H1 (cell line): ENCODE measurements around the gene RARB. TPM values are rescaled to one million over a fixed set of nuclear protein-coding genes. Genes with fewer than 3 reads are reported as not detected.

Source experiments
- CTCF ChIA-PET: fragments of 300-600 bp; sonication (Branson Sonifier 250); formaldehyde crosslinking; loops from one replicate; lab custom pipeline; 2021; ENCODE audit not compliant: partially characterized antibody; lab: Charles Lee
- POLR2A ChIA-PET: fragments of 300-600 bp; sonication (Branson Sonifier 250); formaldehyde crosslinking; loops from one replicate; lab custom pipeline; 2021; ENCODE audit warnings: inconsistent platforms; ENCODE audit not compliant: partially characterized antibody; lab: Charles Lee
- DNase-seq, 2 experiments: peaks; one replicate each; pipeline versions ENCODE4 v3.0.0 to v3.0.0-alpha.2; 2010 to 2022; ENCODE audit warnings: low spot score in 2 of 2, low read depth in 1 of 2, mixed read lengths in 1 of 2
- FAIRE-seq: peaks from 2 replicates; lab custom pipeline; 2011; peaks lifted over from hg19 to GRCh38; lab: Jason Lieb, UNC
- H2AFZ ChIP-seq: 2 replicates; pipeline ENCODE4 v1.8.1; 2012; ENCODE audit warnings: low read length, inconsistent platforms
- H2AK5ac ChIP-seq: 2 replicates; pipeline ENCODE4 v1.6.1; 2013; ENCODE audit warnings: low read depth, low read length
- H2BK120ac ChIP-seq: replicated peaks from 2 replicates; pipeline ENCODE3; 2013; ENCODE audit warnings: low read depth, low read length, inconsistent platforms
- H2BK12ac ChIP-seq: 2 replicates; pipeline ENCODE4 v1.6.1; 2013; ENCODE audit warnings: low read depth, low read length
- H2BK15ac ChIP-seq: 2 replicates; pipeline ENCODE4 v1.6.1; 2013; ENCODE audit warnings: low read length
- H2BK20ac ChIP-seq: 2 replicates; pipeline ENCODE4 v1.6.1; 2013; ENCODE audit warnings: low read length
- H2BK5ac ChIP-seq: 2 replicates; pipeline ENCODE4 v1.6.1; 2013; ENCODE audit warnings: low read depth, low read length
- H3K14ac ChIP-seq: 2 replicates; pipeline ENCODE4 v1.6.1; 2013; ENCODE audit warnings: inconsistent platforms; ENCODE audit not compliant: insufficient read length
- H3K18ac ChIP-seq: 2 replicates; pipeline ENCODE4 v1.6.1; 2013; ENCODE audit warnings: low read length; ENCODE audit errors: extremely low read depth
- H3K23ac ChIP-seq: 2 replicates; pipeline ENCODE4 v1.6.1; 2013; ENCODE audit warnings: inconsistent platforms; ENCODE audit not compliant: insufficient read length
- H3K23me2 ChIP-seq: 2 replicates; pipeline ENCODE4 v1.6.1; 2013; ENCODE audit warnings: low read depth, low read length
- H3K27ac ChIP-seq: 2 replicates; pipeline ENCODE4 v1.6.1; 2011; ENCODE audit warnings: low read depth, low read length, inconsistent platforms
- H3K27me3 ChIP-seq, 4 experiments: replicated peaks in 1 of 4; 1 replicate in 1 of 4; 2 replicates in 3 of 4; pipeline versions ENCODE4 v1.6.1 to v1.8.1; 2011 to 2013; ENCODE audit warnings: low read length in 3 of 4, mild to moderate bottlenecking in 3 of 4, inconsistent platforms in 2 of 4, mixed read lengths in 2 of 4, moderate library complexity in 1 of 4; ENCODE audit not compliant: control insufficient read depth in 3 of 4, insufficient read depth in 3 of 4; ENCODE audit errors: extremely low read depth in 1 of 4
- H3K36me3 ChIP-seq, 4 experiments: 2 replicates each; pipeline versions ENCODE4 v1.6.1 to v1.8.1; 2011 to 2013; ENCODE audit warnings: mild to moderate bottlenecking in 4 of 4, low read length in 3 of 4, moderate library complexity in 2 of 4, control low read depth in 1 of 4, inconsistent platforms in 1 of 4; ENCODE audit not compliant: insufficient read depth in 4 of 4, control insufficient read depth in 2 of 4
- H3K4ac ChIP-seq: replicated peaks from 2 replicates; pipeline ENCODE3; 2013; ENCODE audit warnings: low read length, low read depth, mixed read lengths, inconsistent platforms; ENCODE audit not compliant: insufficient read length
- H3K4me1 ChIP-seq, 4 experiments: replicated peaks in 1 of 4; 1 replicate in 1 of 4; 2 replicates in 3 of 4; pipeline versions ENCODE4 v1.6.1 to v1.8.1; 2011 to 2013; ENCODE audit warnings: low read length in 3 of 4, inconsistent platforms in 2 of 4, mixed read lengths in 1 of 4; ENCODE audit not compliant: insufficient read depth in 4 of 4, control insufficient read depth in 3 of 4
- H3K4me2 ChIP-seq, 2 experiments: 2 replicates each; pipeline versions ENCODE4 v1.6.1 to v1.8.1; 2011 to 2013; ENCODE audit warnings: low read depth in 2 of 2, low read length in 2 of 2, control low read depth in 1 of 2, inconsistent platforms in 1 of 2, mild to moderate bottlenecking in 1 of 2; ENCODE audit not compliant: insufficient read depth in 1 of 2
- H3K4me3 ChIP-seq, 4 experiments: fragments of 200-600, 300-600 bp in 1 of 4; sonication (generic), shearing (Covaris generic), sonication (Bioruptor Twin) in 1 of 4; 2 replicates each; pipeline versions ENCODE4 v1.5.1 to v1.8.1; 2011 to 2016; ENCODE audit warnings: low read length in 4 of 4, low read depth in 3 of 4, control low read depth in 2 of 4, inconsistent platforms in 2 of 4, mild to moderate bottlenecking in 2 of 4, mixed read lengths in 1 of 4, moderate library complexity in 1 of 4; ENCODE audit not compliant: insufficient read depth in 2 of 4; ENCODE audit errors: extremely low read depth in 1 of 4
- H3K56ac ChIP-seq: replicated peaks from 2 replicates; pipeline ENCODE3; 2013; ENCODE audit warnings: low read depth, mild to moderate bottlenecking, mixed read lengths, low read length, inconsistent platforms; ENCODE audit not compliant: insufficient read length
- H3K79me1 ChIP-seq: 2 replicates; pipeline ENCODE4 v1.6.1; 2013; ENCODE audit warnings: low read depth, low read length, control low read depth
- H3K79me2 ChIP-seq, 2 experiments: 2 replicates each; pipeline versions ENCODE4 v1.6.1 to v1.8.1; 2012 to 2013; ENCODE audit warnings: low read length in 2 of 2, mild to moderate bottlenecking in 2 of 2, inconsistent platforms in 1 of 2; ENCODE audit not compliant: insufficient read depth in 2 of 2, control insufficient read depth in 1 of 2
- H3K9ac ChIP-seq, 4 experiments: replicated peaks in 1 of 4; 1 replicate in 1 of 4; 2 replicates in 3 of 4; pipeline versions ENCODE4 v1.6.1 to v1.8.1; 2011 to 2013; ENCODE audit warnings: low read depth in 3 of 4, low read length in 3 of 4, control low read depth in 2 of 4, mild to moderate bottlenecking in 2 of 4, moderate library complexity in 2 of 4, inconsistent platforms in 1 of 4; ENCODE audit errors: extremely low read depth in 1 of 4
- H3K9me3 ChIP-seq, 2 experiments: 2 replicates each; pipeline versions ENCODE4 v1.6.1 to v1.8.1; 2012 to 2013; ENCODE audit warnings: mild to moderate bottlenecking in 2 of 2, moderate library complexity in 2 of 2, control low read depth in 1 of 2, inconsistent platforms in 1 of 2, low read depth in 1 of 2, low read length in 1 of 2, mixed read lengths in 1 of 2; ENCODE audit not compliant: insufficient read depth in 2 of 2
- H4K20me1 ChIP-seq, 2 experiments: replicated peaks in 1 of 2; 2 replicates each; pipeline versions ENCODE3 to v1.8.1; 2011 to 2013; ENCODE audit warnings: inconsistent platforms in 2 of 2, low read length in 2 of 2, mild to moderate bottlenecking in 1 of 2; ENCODE audit not compliant: insufficient read depth in 2 of 2, control insufficient read depth in 1 of 2
- H4K5ac ChIP-seq: 2 replicates; pipeline ENCODE4 v1.6.1; 2013; ENCODE audit warnings: low read length, low read depth, mixed read lengths, inconsistent platforms; ENCODE audit not compliant: insufficient read length
- H4K8ac ChIP-seq: 2 replicates; pipeline ENCODE4 v1.8.0; 2013; ENCODE audit warnings: mild to moderate bottlenecking, moderate library complexity, low read length, inconsistent platforms; ENCODE audit not compliant: insufficient read depth; ENCODE audit errors: extremely low read depth
- H4K91ac ChIP-seq: replicated peaks from 2 replicates; pipeline ENCODE3; 2013; ENCODE audit warnings: low read length, mixed read lengths, inconsistent platforms; ENCODE audit not compliant: insufficient read length
- FOSL1 ChIP-seq: IDR thresholded peaks from 2 replicates; pipeline ENCODE4 v1.6.1; 2011; ENCODE audit warnings: mild to moderate bottlenecking, low read depth, low read length, moderate library complexity; ENCODE audit not compliant: insufficient read depth
- POLR2A ChIP-seq, 2 experiments: IDR thresholded peaks; 1 replicate in 1 of 2; 2 replicates in 1 of 2; pipeline ENCODE4 v1.6.1; 2011; ENCODE audit warnings: low read depth in 2 of 2, low read length in 2 of 2, mild to moderate bottlenecking in 2 of 2; ENCODE audit errors: control extremely low read depth in 1 of 2
- SAP30 ChIP-seq: fragments of 300-600 bp; sonication (generic); IDR thresholded peaks from 2 replicates; pipeline ENCODE4 v1.7.1; 2012; ENCODE audit warnings: low read length, moderate library complexity, mild to moderate bottlenecking, inconsistent platforms; ENCODE audit not compliant: insufficient read depth, insufficient replicate concordance
- SIN3A ChIP-seq, 2 experiments: IDR thresholded peaks in 1 of 2; conservative IDR thresholded peaks in 1 of 2; 2 replicates each; pipeline ENCODE4 v1.6.1; 2011 to 2012; ENCODE audit warnings: low read length in 2 of 2, improper control_type of control experiment in 1 of 2, low read depth in 1 of 2, mild to moderate bottlenecking in 1 of 2
- TAF7 ChIP-seq: optimal IDR thresholded peaks from 2 replicates; pipeline ENCODE3; 2011; ENCODE audit warnings: low read depth, mild to moderate bottlenecking, inconsistent platforms, low read length, moderate library complexity, borderline replicate concordance
- ZNF274 ChIP-seq: IDR thresholded peaks from 2 replicates; pipeline ENCODE4 v1.7.0; 2012; ENCODE audit warnings: low read length, borderline replicate concordance; ENCODE audit errors: extremely low read depth
- WGBS, 2 experiments: shearing (Covaris generic) in 1 of 2; methylation state at CpG; one replicate each; pipeline versions ENCODE4 v1.1.6 to v1.1.7; 2013 to 2015; ENCODE audit warnings: low lambda C conversion rate in 2 of 2, mixed read lengths in 2 of 2, inconsistent platforms in 1 of 2, low coverage in 1 of 2, missing lambda C conversion rate in 1 of 2; ENCODE audit not compliant: insufficient replicate concordance in 2 of 2, insufficient coverage in 1 of 2, insufficient read length in 1 of 2; ENCODE audit errors: extremely low coverage in 1 of 2, missing lambda C conversion rate in 1 of 2; 5-methylcytosine and 5-hydroxymethylcytosine counted together
- polyA plus RNA-seq, 7 experiments: library from polyadenylated mRNA; depleted of rRNA in 3 of 7; stranded (reverse) in 5 of 7; unstranded in 2 of 7; fragments of >200 nt in 5 of 7; fragments of 200-250 nt in 2 of 7; gene quantifications; 1 replicate in 5 of 7; 2 replicates in 1 of 7; 4 replicates in 1 of 7; pipeline versions ENCODE4 v1.2.1 to v1.2.3, GENCODE V29; 2011 to 2013; ENCODE audit warnings: missing spikeins in 2 of 7, mixed read lengths in 2 of 7
- total RNA-seq: library from RNA; stranded (reverse); fragmentation: NEBNext Ultra II Directional; extraction: Animal tissue kit (Norgen Biotek cat#: 25700); gene quantifications from 2 replicates; pipeline ENCODE4 v1.2.1, GENCODE V29; 2021

Gene RARB
- total and polyA plus RNA-seq, 2 of the 8 experiments (the other 6 are each of a cell fraction or from before 2014, with no cell fraction given): 0.15 to 0.22 TPM

DNA sequence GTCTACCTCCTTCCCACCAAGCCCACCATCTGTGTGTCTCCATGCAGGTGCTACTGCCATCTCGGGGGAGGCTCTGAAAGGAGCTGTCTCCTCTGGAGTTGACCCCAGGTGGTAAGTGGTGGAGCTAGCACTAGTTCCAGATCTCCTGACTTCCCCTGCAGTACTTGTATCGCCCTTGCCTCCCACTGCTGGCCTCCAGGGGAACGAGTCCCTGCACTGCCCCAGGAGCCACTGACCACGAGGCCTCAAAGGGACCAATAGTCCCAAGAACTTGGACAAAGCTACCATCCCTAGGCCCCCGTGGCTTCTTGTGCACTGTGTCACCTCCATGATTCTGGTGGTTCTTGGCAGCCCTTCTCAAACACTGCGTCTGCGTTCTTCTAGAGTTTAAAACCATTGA, 137.7 kb downstream of the RARB start:
- Histone ChIP-seq H3K14ac (no peak overlapping the region), H3K4me1 (no peaks in the 10 kb centered on the region), H2BK20ac (no peak overlapping the region), H3K27me3 (no peaks in the 10 kb centered on the region), H2AFZ (no peak overlapping the region), H4K20me1 (no peaks in the 10 kb centered on the region), H2BK5ac (no peak overlapping the region), H3K23ac (no peak overlapping the region), H3K9ac (no peak overlapping the region), H3K79me2 (no peaks in the 10 kb centered on the region), H3K4me3 (no peak overlapping the region), H2BK120ac (no peak overlapping the region), H3K4ac (no peak overlapping the region), H3K4me2 (no peak overlapping the region), H2BK15ac (no peak overlapping the region), H4K5ac (no peak overlapping the region), H4K8ac (no peak overlapping the region), H3K18ac (no peak overlapping the region), H3K27ac (no peak overlapping the region), H3K79me1 (no peaks in the 10 kb centered on the region), H3K56ac (no peak overlapping the region), H2BK12ac (no peak overlapping the region), H4K91ac (no peak overlapping the region), H3K36me3 (no peaks in the 10 kb centered on the region), H3K23me2 (no peaks in the 10 kb centered on the region), H3K9me3 (no peaks in the 10 kb centered on the region), H2AK5ac (no peak overlapping the region)
- TF ChIP-seq POLR2A (IDR thresholded peaks at IDR 0.05; ENCODE audit: control extremely low read depth in 1 of 2, low read depth in 2 of 2, low read length in 2 of 2): no peak
- no peak for TF ChIP-seq SAP30
- TF ChIP-seq FOSL1: no peak
- no peak for TF ChIP-seq ZNF274
- TF ChIP-seq SIN3A (conservative IDR thresholded peaks at IDR 0.05 in 1 of 2, IDR thresholded peaks at IDR 0.05 in 1 of 2; ENCODE audit: low read depth in 1 of 2, low read length in 2 of 2): no peak
- TF ChIP-seq TAF7: no peak
- WGBS, 2 experiments: 92% methylated on average over 7 of the region's 7 CpGs; no CpG with 5 or more reads in 1 of the 2 experiments
- FAIRE-seq (no peak), DNase-seq (no peak)
- POLR2A ChIA-PET: no interaction called here
- CTCF ChIA-PET: interaction anchor here (0.6 to 3.8 kb wide), 16 partner anchors 9 to 885 kb away, joined by 3 to 13 read pairs (median 4); no protein-coding TSS in a partner anchor
